Measurements from ENCODE around the gene PEX7. TPM values are rescaled to one million over a fixed set of nuclear protein-coding genes. Genes with fewer than 3 reads are reported as not detected.
"Not testable (repeated sequence)": the region's sequence is repeated elsewhere in the genome, so short reads cannot be mapped to it uniquely, and the experiment has no call there.

The PEX7 gene, protein sequence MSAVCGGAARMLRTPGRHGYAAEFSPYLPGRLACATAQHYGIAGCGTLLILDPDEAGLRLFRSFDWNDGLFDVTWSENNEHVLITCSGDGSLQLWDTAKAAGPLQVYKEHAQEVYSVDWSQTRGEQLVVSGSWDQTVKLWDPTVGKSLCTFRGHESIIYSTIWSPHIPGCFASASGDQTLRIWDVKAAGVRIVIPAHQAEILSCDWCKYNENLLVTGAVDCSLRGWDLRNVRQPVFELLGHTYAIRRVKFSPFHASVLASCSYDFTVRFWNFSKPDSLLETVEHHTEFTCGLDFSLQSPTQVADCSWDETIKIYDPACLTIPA
- 20.7 and 22.9 TPM in 2 replicates for polyA plus RNA-seq (2014; cell fraction: cytosol; rRNA removed)
- polyA plus RNA-seq (2014; cell fraction: nucleus; rRNA removed): 9.9 and 15.8 TPM in 2 replicates

DNA sequence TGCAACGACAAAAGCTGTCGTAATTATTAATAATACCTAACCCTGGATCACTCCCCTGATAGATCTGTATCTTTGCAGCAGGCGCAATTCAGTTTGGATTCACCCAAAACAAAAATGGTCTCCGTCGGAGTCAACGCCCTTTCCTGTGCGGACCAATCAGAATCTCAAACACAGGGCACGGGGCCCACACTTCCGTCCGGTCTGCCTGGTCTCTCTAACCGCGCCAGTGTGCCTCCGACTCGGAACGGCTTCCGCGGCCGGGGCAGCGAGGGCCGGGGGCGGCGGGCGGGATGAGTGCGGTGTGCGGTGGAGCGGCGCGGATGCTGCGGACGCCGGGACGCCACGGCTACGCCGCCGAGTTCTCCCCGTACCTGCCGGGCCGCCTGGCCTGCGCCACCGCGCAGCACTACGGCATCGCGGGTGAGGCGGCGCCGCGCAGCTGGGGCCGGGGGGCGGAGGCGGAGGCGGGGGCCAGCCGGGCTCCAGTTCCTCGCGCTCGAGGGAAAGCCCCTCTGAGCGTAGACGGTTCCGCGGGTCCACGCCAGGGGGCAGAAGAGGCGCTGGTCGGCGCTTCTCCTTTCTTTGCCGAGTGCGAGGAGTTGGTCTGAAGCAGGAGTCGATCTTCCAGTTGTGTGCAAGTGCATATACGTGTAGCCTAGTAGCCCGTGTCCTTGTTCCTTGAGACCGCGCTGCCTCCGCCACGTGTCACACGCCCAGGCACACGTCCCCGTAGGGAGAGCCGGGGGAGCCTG lies at the start of gene PEX7:
Gene PEX7, plus strand, starts transcription at position 217 of the 752 bp plus-strand sequence. Its CDS starts 74 bp downstream, at position 291.
- peak; percentile 90 for DNase-seq (ENCODE audit: low spot score)

GRCh38 chr6:136772685-136773472 lies 49.5 kb upstream of the PEX7 start:
- DNase-seq (ENCODE audit: low spot score): no peak

GRCh38 chr6:136773473-136773796 lies 49.0 kb upstream of the PEX7 start:
- DNase-seq (ENCODE audit: low spot score): no peak

GRCh38 chr6:136774228-136775041 lies 48.0 kb upstream of the PEX7 start:
- peak; percentile 56 for DNase-seq (ENCODE audit: low spot score)

DNA sequence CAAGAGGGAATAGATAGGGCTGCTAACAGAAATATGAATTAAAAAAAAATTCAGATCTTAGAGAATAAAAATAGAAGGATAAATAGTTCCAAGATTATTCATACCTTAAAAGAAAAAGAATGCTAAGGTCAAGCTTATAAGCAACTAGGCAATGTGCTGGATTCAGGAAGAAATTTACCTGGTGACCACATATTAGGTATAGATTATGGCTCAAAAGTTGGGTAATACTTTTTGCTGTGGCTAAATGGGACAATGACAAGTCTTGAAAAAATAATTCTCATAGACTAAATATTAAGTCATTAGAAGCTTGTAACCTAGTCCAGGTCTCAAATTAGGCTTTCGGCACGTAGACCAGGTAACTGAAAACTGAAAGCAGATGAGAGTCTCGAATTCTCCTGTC lies 47.3 kb upstream of the PEX7 start:
- DNase-seq (ENCODE audit: low spot score): no peak

- no peak for DNase-seq (ENCODE audit: low spot score)
Observed at GRCh38 chr6:136775548-136775947, 46.8 kb upstream of the PEX7 start.

GRCh38 chr6:136777651-136778050 lies 44.7 kb upstream of the PEX7 start:
- no peak for DNase-seq (ENCODE audit: low spot score)

GRCh38 chr6:136779682-136780081 lies 42.7 kb upstream of the PEX7 start:
- DNase-seq (ENCODE audit: low spot score): no peak

DNA sequence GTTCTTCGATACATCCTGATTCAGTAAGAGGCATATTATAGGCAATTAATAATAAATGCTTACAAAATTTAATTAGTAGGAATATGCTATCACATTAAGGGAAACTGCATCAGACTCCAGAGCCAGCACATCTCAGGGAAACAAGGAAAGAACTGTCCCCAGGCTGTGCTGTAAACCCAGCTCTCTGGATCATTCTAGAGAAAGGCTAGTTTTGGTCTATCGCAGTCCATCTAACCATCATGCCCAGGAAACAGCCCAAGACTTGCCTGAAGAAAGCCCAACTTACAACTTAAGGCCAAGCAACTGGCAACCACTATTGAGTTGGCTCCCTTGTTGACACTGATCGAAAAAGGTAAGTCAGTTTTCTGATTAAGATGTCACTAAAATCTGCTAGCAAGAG lies 41.4 kb upstream of the PEX7 start:
- DNase-seq (ENCODE audit: low spot score): no peak

DNA sequence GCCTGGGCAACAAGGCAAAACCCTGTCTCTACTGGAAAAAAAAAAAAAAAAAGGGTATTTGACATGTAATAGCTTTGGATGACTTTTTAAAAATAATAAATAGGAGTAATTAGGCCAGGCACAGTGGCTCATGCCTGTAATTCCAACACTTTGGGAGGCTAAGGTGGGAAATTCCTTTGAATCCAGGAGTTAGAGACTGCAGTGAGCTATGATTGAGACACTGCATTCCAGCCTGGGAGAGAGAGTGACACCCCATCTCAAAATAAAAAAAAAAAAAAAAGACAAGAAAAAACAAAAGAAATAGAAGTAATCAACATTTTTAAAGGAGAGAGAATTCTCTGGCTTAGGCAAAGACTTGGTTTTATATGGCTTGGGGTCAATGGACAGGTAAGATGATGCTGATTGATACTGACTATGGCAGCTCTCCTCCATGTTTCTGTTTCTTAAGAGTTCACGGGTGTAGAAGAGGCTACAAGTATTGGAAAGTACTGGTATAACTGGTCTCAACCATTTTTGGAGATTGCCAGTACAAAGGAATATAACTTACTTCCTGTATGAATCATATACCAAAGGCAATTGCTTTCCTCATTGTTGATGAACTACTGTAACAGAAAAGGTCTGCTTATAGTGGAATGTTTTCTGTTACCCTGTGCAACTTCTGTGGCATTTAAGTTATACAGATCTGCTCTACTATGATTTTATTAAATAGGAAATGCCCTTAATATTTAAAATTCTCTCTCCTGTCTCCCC lies 40.2 kb upstream of the PEX7 start:
- DNase-seq (ENCODE audit: low spot score): no peak

DNA sequence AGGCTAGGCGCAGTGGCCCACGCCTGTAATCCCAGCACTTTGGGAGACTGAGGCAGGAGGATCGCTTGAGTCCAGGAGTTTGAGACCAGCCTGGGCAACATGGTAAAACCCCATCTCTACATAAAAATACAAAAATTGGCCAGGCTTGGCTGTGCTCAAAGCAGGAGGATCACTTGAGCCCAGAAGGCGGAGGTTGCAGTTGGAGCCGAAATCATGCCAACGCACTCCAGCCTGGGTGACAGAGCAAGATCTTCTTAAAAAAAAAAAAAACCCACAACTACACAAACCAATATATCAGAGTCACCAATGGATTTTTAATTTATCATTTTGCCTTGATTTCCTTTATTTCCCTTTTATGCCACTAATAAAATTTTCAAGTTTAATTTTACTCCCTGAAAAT lies 39.4 kb upstream of the PEX7 start:
- no peak for DNase-seq (ENCODE audit: low spot score)

GRCh38 chr6:136783495-136784270 lies 38.7 kb upstream of the PEX7 start:
- DNase-seq (ENCODE audit: low spot score): no peak

- no peak for DNase-seq (ENCODE audit: low spot score)
Observed at GRCh38 chr6:136784271-136784664, 38.1 kb upstream of the PEX7 start.

DNA sequence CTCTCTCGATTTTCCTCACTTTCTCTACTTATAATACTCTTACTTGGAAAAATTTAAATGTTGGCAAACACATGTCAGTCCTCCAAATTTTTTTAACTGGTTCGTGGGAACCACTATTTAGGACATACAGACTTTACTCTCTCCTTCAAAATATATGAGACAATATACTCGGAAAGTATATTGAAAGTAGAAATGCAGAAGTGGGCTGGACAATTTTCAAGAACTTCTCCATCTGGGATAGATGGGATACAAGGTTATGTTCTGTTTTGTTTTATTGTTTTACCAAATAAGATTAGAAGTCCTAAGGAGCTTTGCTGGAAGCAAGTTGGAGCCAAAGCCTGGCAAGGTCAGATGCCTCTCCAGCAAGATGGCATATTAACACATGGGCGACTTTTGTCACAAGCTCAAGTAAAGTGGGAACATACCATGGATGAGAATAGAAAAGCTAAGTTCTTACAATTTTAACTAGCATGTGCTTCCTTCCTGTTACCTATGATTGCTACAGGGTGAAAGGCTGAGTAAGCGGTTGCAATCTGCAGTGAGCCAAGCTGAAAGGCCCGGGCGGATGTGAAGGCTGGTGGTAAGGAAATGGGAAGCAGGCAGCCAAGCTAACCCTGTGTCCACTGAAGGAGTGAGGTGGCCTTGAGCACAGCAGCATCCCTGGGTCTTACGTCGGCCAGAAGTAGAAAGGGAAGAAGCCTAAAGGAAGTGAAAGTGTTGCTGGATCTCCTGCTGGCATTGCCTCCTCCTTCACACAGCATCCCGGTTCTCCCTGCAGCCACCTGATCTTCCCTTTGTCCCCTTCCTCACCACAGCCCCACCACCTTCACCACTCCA lies 37.3 kb upstream of the PEX7 start:
- DNase-seq (ENCODE audit: low spot score): no peak

DNA sequence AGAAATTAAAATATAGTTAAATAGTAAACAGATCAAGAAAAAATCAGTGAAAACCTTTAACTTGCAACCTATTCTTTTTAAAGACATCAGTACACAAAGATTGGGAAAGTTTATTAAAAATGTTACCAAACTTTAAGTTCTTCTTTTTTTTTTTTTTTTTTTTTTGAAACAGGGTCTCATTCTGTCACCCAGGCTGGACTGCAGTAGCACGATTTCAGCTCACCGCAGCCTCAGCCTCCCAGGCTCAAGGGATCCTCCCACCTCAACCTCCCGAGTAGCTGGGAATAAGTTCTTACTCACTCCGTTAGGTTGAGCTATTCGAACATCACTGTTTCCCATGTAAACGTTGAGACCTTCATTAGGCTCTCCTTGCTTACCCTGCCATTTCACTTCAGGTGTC lies 35.7 kb upstream of the PEX7 start:
- DNase-seq (ENCODE audit: low spot score): no peak

DNA sequence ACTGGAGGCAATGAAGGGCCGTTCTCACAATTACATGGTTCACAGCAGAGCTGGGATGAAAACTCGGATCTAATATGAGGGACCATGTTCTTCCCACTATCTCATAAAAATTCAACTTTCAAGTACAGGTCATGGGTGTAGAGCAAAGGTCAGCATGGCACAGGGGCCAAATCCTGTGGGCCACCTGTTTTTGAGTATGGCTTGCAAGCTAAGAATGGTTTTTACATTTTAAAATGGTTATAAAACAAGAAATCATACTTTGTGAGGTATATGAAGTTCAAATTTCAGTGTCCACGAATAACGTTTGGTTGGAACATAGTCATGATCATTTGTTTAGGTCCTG lies 34.7 kb upstream of the PEX7 start:
- DNase-seq (ENCODE audit: low spot score): no peak

DNA sequence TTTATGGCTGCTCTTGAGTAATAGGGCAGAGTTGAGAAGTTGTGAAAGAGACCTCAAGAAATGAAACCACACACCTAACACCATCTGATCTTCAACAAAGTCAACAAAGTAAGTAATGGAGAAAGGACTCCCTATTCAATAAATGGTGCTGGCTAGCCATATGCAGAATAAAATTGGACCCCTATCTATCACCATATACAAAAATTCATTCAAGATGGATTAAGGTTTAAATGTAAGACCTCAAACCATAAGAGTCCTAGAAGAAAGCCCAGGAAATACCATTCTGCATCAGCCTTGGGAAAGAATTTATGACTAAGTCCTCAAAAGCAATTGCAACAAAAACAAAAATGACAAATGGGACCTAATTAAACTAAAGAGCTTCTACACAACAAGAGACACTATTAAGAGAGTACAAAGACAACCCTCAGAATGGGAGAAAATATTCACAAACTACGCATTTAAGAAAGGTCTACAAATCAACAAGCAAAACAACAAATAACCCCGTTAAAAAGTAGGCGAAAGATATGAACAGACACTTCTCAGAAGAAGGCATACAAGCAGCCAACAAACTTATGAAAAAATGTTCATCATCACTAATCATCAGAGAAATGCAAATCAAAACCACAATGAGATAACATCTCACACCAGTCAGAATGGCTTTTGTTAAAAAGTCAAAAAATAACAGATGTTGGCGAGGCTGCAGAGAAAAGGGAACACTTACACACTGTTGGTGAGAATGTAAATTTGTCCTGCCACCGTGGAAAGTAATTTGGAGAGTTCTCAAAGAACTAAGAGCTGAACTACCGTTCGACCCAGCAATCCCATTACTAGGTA lies 34.1 kb upstream of the PEX7 start:
- no peak for DNase-seq (ENCODE audit: low spot score)

DNA sequence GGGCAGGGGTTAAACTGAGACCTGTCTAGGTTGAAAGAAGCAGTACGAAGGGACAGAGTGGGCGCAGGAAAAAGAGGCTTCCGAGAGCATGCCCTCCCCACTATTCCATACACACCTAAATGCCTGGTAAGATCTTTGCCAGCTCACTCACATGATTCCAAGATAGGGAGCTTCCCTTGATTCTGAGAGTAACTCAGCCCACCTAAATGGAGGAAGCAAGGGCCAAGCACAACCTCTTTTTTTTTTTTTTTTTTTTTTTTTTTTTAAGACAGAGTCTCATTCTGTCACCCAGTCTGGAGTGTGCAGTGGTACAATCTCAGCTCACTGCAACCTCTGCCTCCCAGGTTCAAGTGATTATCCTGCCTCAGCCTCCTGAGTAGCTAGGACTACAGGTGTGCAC lies 33.0 kb upstream of the PEX7 start:
- DNase-seq (ENCODE audit: low spot score): not testable (repeated sequence)
